K562 (cell line): Measurements from ENCODE around the gene GMPR. TPM values are rescaled to one million over a fixed set of nuclear protein-coding genes. Genes with fewer than 3 reads are reported as not detected.
A peak's percentile ranks its signal among the peaks of the same experiment; 100 is the strongest.

ENCODE experiments used
- CHD1 ChIP-seq: fragments of 200-600 bp; sonication (generic); IDR thresholded peaks from one replicate; pipeline ENCODE4 v1.6.1; 2012; ENCODE audit warnings: mild to moderate bottlenecking, moderate library complexity, low read length, inconsistent platforms
- CREBBP ChIP-seq: IDR thresholded peaks from one replicate; pipeline ENCODE4 v1.6.1; 2012; ENCODE audit warnings: low read depth, mild to moderate bottlenecking, control low read depth, inconsistent platforms, low read length
- E2F5 ChIP-seq: sonication (generic); formaldehyde crosslinking; IDR thresholded peaks from 2 replicates; pipeline ENCODE4 v1.8.0; 2022; ENCODE audit warnings: mild to moderate bottlenecking, missing genetic modification reagents
- HBP1 ChIP-seq: fragments of 450-650 bp; formaldehyde crosslinking; IDR thresholded peaks from 2 replicates; pipeline ENCODE4 v1.4.0; 2022; ENCODE audit warnings: missing genetic modification characterization
- KLF13 ChIP-seq: fragments of 450-650 bp; IDR thresholded peaks from 2 replicates; pipeline ENCODE4 v1.6.1; 2016; ENCODE audit warnings: missing genetic modification characterization, low read depth, mild to moderate bottlenecking, missing compliant biosample characterization, moderate library complexity, borderline replicate concordance
- MAZ ChIP-seq, 2 experiments: fragments of 450-650 bp in 1 of 2; sonication (generic) in 1 of 2; formaldehyde crosslinking; IDR thresholded peaks in 1 of 2; conservative IDR thresholded peaks in 1 of 2; 2 replicates each; pipeline versions ENCODE4 v1.4.0 to v1.5.0; 2020; ENCODE audit warnings: mild to moderate bottlenecking in 1 of 2, missing genetic modification reagents in 1 of 2
- MCM2 ChIP-seq: fragments of 450-650 bp; IDR thresholded peaks from 2 replicates; pipeline ENCODE4 v1.6.1; 2017; ENCODE audit warnings: low read depth, mild to moderate bottlenecking
- PCBP2 ChIP-seq: fragments of 200-400 bp; formaldehyde crosslinking; IDR thresholded peaks from 2 replicates; pipeline ENCODE4 v1.6.1; 2018; ENCODE audit warnings: low read length, low read depth, mild to moderate bottlenecking, moderate library complexity; ENCODE audit not compliant: poor library complexity, severe bottlenecking
- RBBP5 ChIP-seq: fragments of 200-600 bp; sonication (generic); IDR thresholded peaks from 2 replicates; pipeline ENCODE4 v1.6.1; 2012; ENCODE audit warnings: borderline replicate concordance, mild to moderate bottlenecking, low read length, control low read depth, inconsistent platforms; ENCODE audit not compliant: insufficient read depth, poor library complexity, severe bottlenecking
- SMAD3 ChIP-seq: fragments of 450-650 bp; formaldehyde crosslinking; conservative IDR thresholded peaks from 2 replicates; pipeline ENCODE4 v1.4.0; 2020; ENCODE audit warnings: mild to moderate bottlenecking
- SMARCC2 ChIP-seq: fragments of 450-650 bp; IDR thresholded peaks from 2 replicates; pipeline ENCODE4 v1.6.1; 2017; ENCODE audit warnings: antibody characterized with exemption, moderate library complexity, mild to moderate bottlenecking, low read depth
- SMC3 ChIP-seq: conservative IDR thresholded peaks from 2 replicates; pipeline ENCODE4 v1.6.1; 2011; ENCODE audit warnings: low read depth, low read length, improper control_type of control experiment; ENCODE audit not compliant: insufficient read depth
- TAF7 ChIP-seq: fragments of 450-650 bp; IDR thresholded peaks from 2 replicates; pipeline ENCODE4 v1.6.1; 2016; ENCODE audit warnings: missing genetic modification characterization, missing compliant biosample characterization
- TCFL5 ChIP-seq: fragments of 250-450 bp; sonication (Bioruptor Pico); conservative IDR thresholded peaks from 2 replicates; pipeline ENCODE4 v1.6.1; 2021; ENCODE audit warnings: mild to moderate bottlenecking, moderate library complexity, matching md5 sums
- TEAD4 ChIP-seq, 2 experiments: sonication (generic) in 1 of 2; formaldehyde crosslinking in 1 of 2; IDR thresholded peaks; 2 replicates each; pipeline versions ENCODE4 v1.6.1 to v1.8.0; 2012 to 2022; ENCODE audit warnings: borderline replicate concordance in 1 of 2, inconsistent platforms in 1 of 2, low read length in 1 of 2, mild to moderate bottlenecking in 1 of 2, missing genetic modification reagents in 1 of 2
- YBX1 ChIP-seq: fragments of 450-650 bp; IDR thresholded peaks from 2 replicates; pipeline ENCODE4 v1.7.1; 2016; ENCODE audit warnings: mild to moderate bottlenecking
- ZNF175 ChIP-seq: fragments of 200-800 bp; sonication (Bioruptor generic); IDR thresholded peaks from 2 replicates; pipeline ENCODE4 v1.6.1; 2016; ENCODE audit warnings: low read depth, mild to moderate bottlenecking, missing genetic modification characterization, missing compliant biosample characterization
- ZNF197 ChIP-seq: fragments of 200-800 bp; sonication (Bioruptor generic); IDR thresholded peaks from 2 replicates; pipeline ENCODE4 v1.6.1; 2016; ENCODE audit warnings: low read depth, missing genetic modification characterization, missing compliant biosample characterization
- ZNF785 ChIP-seq: fragments of 250-450 bp; sonication (Bioruptor Pico); IDR thresholded peaks from 2 replicates; pipeline ENCODE4 v1.4.0; 2020; ENCODE audit warnings: mild to moderate bottlenecking
- ZNF830 ChIP-seq: fragments of 250-450 bp; sonication (Bioruptor Pico); IDR thresholded peaks from 2 replicates; pipeline ENCODE4 v1.5.0; 2021; ENCODE audit warnings: mild to moderate bottlenecking
- ZSCAN32 ChIP-seq: fragments of 450-650 bp; formaldehyde crosslinking; IDR thresholded peaks from 2 replicates; pipeline ENCODE4 v1.4.0; 2020; ENCODE audit warnings: mild to moderate bottlenecking, moderate library complexity
- polyA plus RNA-seq, 8 experiments: library from polyadenylated mRNA; depleted of rRNA in 4 of 8; stranded (reverse) in 5 of 8; unstranded in 3 of 8; fragments of >200 nt; fragmentation: Nextera tagmentation in 2 of 8; fragmentation: Illumina TruSeq in 1 of 8; extraction: Ambion mirVana in 2 of 8; extraction: Trizol in 1 of 8; gene quantifications; 2 replicates each; pipeline versions ENCODE4 v1.2.1 to v1.2.3, GENCODE V29; 2011 to 2014; ENCODE audit warnings: inconsistent platforms in 1 of 8, missing spikeins in 1 of 8
- total RNA-seq, 7 experiments: library from RNA; depleted of rRNA in 6 of 7; stranded (reverse); fragments of >200 nt in 6 of 7; fragmentation: Illumina TruSeq in 2 of 7; extraction: Trizol in 2 of 7; gene quantifications; 2 replicates each; pipeline versions ENCODE4 v1.2.1 to v1.2.3, GENCODE V29; 2011 to 2021; ENCODE audit warnings: low replicate concordance in 1 of 7
- TF ChIP-seq, protein P1 (sequence below): IDR thresholded peaks from 3 replicates; pipeline ENCODE4 v1.6.1; 2011; ENCODE audit warnings: borderline replicate concordance, mild to moderate bottlenecking; ENCODE audit not compliant: insufficient read length, insufficient read depth
- TF ChIP-seq, protein P2 (sequence below): fragments of 450-650 bp; formaldehyde crosslinking; IDR thresholded peaks from 2 replicates; pipeline ENCODE4 v1.4.0; 2020; ENCODE audit warnings: mild to moderate bottlenecking, moderate library complexity

GMPR gene
- total and polyA plus RNA-seq, 9 of the 15 experiments (the other 6 are each of a cell fraction or from before 2014, with no cell fraction given), result 34.6 to 83.7 (median 49.8) TPM

GRCh38 chr6:16236009-16236501, 2.3 kb upstream of the GMPR start (continued):
- TF ChIP-seq, protein P1, sequence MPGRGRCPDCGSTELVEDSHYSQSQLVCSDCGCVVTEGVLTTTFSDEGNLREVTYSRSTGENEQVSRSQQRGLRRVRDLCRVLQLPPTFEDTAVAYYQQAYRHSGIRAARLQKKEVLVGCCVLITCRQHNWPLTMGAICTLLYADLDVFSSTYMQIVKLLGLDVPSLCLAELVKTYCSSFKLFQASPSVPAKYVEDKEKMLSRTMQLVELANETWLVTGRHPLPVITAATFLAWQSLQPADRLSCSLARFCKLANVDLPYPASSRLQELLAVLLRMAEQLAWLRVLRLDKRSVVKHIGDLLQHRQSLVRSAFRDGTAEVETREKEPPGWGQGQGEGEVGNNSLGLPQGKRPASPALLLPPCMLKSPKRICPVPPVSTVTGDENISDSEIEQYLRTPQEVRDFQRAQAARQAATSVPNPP, result no peak
- no peak for TF ChIP-seq YBX1
- no peak for TF ChIP-seq SMARCC2
- no peak for TF ChIP-seq CREBBP
- peak; percentile 50; the same call in 1 of the 2 replicates for TF ChIP-seq ZSCAN32
- TF ChIP-seq PCBP2, result no peak
- 0 out of 2 replicates have a peak, but pooled peaks have one; percentile 21 for TF ChIP-seq HBP1 (CRISPR knock-in tag)
- peak in 1 of 2 experiments; percentile 72; a peak in 2 of 4 replicates for TF ChIP-seq MAZ (CRISPR knock-in tag; conservative IDR thresholded peaks at IDR 0.05 in 1 of 2, IDR thresholded peaks at IDR 0.05 in 1 of 2)
- TF ChIP-seq, protein P2, sequence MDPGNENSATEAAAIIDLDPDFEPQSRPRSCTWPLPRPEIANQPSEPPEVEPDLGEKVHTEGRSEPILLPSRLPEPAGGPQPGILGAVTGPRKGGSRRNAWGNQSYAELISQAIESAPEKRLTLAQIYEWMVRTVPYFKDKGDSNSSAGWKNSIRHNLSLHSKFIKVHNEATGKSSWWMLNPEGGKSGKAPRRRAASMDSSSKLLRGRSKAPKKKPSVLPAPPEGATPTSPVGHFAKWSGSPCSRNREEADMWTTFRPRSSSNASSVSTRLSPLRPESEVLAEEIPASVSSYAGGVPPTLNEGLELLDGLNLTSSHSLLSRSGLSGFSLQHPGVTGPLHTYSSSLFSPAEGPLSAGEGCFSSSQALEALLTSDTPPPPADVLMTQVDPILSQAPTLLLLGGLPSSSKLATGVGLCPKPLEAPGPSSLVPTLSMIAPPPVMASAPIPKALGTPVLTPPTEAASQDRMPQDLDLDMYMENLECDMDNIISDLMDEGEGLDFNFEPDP (CRISPR knock-in tag), result peak; percentile 86; the same call in 1 of the 2 replicates
- TF ChIP-seq SMC3, result no peak
- TF ChIP-seq ZNF175 (CRISPR knock-in tag), result peak; percentile 97
- TF ChIP-seq ZNF785, result no peak
- peak; percentile 54; the same call in 1 of the 2 replicates for TF ChIP-seq KLF13
- peak; percentile 64; the same call in 1 of the 2 replicates for TF ChIP-seq ZNF830 (CRISPR knock-in tag)
- TF ChIP-seq TCFL5, result peak; percentile 90
- TF ChIP-seq SMAD3 (CRISPR knock-in tag), result peak; percentile 93
- TF ChIP-seq RBBP5, result no peak
- TF ChIP-seq E2F5, result no peak
- peak; percentile 85; the same call in 1 of the 2 replicates for TF ChIP-seq ZNF197
- TF ChIP-seq CHD1, result no peak
- peak; percentile 65 for TF ChIP-seq TAF7
- TF ChIP-seq TEAD4 (IDR thresholded peaks at IDR 0.05; ENCODE audit: low read length), result no peak
- TF ChIP-seq TEAD4 (CRISPR knock-in tag; IDR thresholded peaks at IDR 0.05; ENCODE audit: borderline replicate concordance), result no peak
- TF ChIP-seq MCM2, result no peak
